Lung (tissue), 12 donors: ENCODE results near the gene MORC1. TPM values are rescaled to one million over a fixed set of nuclear protein-coding genes. Genes with fewer than 3 reads are reported as not detected.

Experiments
- ATAC-seq: fragments of 200-7000 bp; cut with Tn5 transposase; one replicate; pipeline ENCODE4 v1.9.1; 2020; ENCODE audit warnings: moderate number of reproducible peaks; ENCODE audit not compliant: insufficient read depth, low FRiP score
- DNase-seq, 3 donors: peaks; one replicate each; pipeline ENCODE4 v3.0.0-alpha.2; 2013 to 2017
- H3K27ac ChIP-seq, 2 donors: one replicate each; pipeline ENCODE4 v1.5.1; 2013; ENCODE audit warnings: mild to moderate bottlenecking in 2 of 2, moderate library complexity in 2 of 2, control low read depth in 1 of 2, inconsistent platforms in 1 of 2, low read depth in 1 of 2, low read length in 1 of 2
- H3K27me3 ChIP-seq, 3 donors: one replicate each; pipeline ENCODE4 v1.5.1; 2013; ENCODE audit warnings: low read length in 2 of 3; ENCODE audit not compliant: control insufficient read depth in 3 of 3, insufficient read depth in 3 of 3
- H3K36me3 ChIP-seq, 4 donors: one replicate each; pipeline ENCODE4 v1.5.1; 2013; ENCODE audit warnings: low read length in 4 of 4, mild to moderate bottlenecking in 1 of 4, moderate library complexity in 1 of 4; ENCODE audit not compliant: control insufficient read depth in 4 of 4, insufficient read depth in 4 of 4
- H3K4me1 ChIP-seq, 5 donors: one replicate each; pipeline ENCODE4 v1.5.1; 2013; ENCODE audit warnings: low read length in 5 of 5, mild to moderate bottlenecking in 2 of 5, moderate library complexity in 1 of 5; ENCODE audit not compliant: control insufficient read depth in 5 of 5, insufficient read depth in 5 of 5
- H3K4me3 ChIP-seq: one replicate; pipeline ENCODE4 v1.5.1; 2013; ENCODE audit warnings: mild to moderate bottlenecking, control low read depth, moderate library complexity
- H3K9ac ChIP-seq, 2 donors: one replicate each; pipeline ENCODE4 v1.5.1; 2013; ENCODE audit warnings: low read length in 2 of 2, control low read depth in 1 of 2; ENCODE audit not compliant: insufficient read depth in 1 of 2
- H3K9me3 ChIP-seq, 4 donors: one replicate each; pipeline ENCODE4 v1.5.1; 2013; ENCODE audit warnings: low read length in 3 of 4, mild to moderate bottlenecking in 1 of 4, moderate library complexity in 1 of 4; ENCODE audit not compliant: control insufficient read depth in 4 of 4, insufficient read depth in 3 of 4
- WGBS, 2 donors: extraction: QIAGEN DNeasy Blood & Tissue Kit; methylation state at CpG; one replicate each; pipeline ENCODE4 v1.1.7; 2013; 5-methylcytosine and 5-hydroxymethylcytosine counted together
- polyA plus RNA-seq, 2 donors: library from polyadenylated mRNA; stranded (reverse); fragments of 200-250 nt; gene quantifications; one replicate each; pipeline ENCODE4 v1.2.1, GENCODE V29; 2013
- total RNA-seq, 2 donors: library from RNA; depleted of rRNA in 1 of 2; stranded (reverse); fragments of >200 nt in 1 of 2; gene quantifications; one replicate each; pipeline ENCODE4 v1.2.1, GENCODE V29; 2014 to 2021
- TF ChIP-seq, protein P1 (sequence below): IDR thresholded peaks from 2 replicates; pipeline ENCODE4 v1.5.1; 2012; ENCODE audit warnings: mild to moderate bottlenecking; ENCODE audit errors: control extremely low read depth, extremely low read depth
- donor health status: control.
- donor health status: control.
- donor health status: Bipolar disorder and iron deficiency.
- donor health status: healthy.
- donor health status: DM: yes; HTN: yes; CAD: no.

Gene MORC1
- total and polyA plus RNA-seq, 4 donors, result not detected

DNA sequence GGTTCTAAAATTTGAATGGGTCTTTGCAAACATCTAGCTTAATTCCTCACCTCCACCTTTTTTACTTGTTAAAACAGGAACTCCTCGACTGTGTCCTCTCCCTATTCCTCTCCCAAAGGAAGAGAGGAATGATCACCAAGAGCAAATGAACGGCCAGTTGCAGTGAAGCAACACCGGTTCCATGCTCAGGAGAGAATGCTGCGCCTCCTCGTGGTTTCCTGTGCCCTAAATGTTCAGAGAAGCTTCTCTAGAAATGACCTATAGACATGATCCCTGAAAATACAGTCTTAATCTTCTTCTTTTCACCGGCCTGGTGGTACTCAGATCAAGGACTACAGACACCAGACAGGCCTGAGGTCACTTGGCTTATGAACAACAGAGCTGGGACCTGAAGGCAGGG lies 99.1 kb downstream of the MORC1 start:
- 44 to 62% methylated on average over 6 of the region's 6 CpGs for WGBS, 2 donors
- TF ChIP-seq, protein P1, sequence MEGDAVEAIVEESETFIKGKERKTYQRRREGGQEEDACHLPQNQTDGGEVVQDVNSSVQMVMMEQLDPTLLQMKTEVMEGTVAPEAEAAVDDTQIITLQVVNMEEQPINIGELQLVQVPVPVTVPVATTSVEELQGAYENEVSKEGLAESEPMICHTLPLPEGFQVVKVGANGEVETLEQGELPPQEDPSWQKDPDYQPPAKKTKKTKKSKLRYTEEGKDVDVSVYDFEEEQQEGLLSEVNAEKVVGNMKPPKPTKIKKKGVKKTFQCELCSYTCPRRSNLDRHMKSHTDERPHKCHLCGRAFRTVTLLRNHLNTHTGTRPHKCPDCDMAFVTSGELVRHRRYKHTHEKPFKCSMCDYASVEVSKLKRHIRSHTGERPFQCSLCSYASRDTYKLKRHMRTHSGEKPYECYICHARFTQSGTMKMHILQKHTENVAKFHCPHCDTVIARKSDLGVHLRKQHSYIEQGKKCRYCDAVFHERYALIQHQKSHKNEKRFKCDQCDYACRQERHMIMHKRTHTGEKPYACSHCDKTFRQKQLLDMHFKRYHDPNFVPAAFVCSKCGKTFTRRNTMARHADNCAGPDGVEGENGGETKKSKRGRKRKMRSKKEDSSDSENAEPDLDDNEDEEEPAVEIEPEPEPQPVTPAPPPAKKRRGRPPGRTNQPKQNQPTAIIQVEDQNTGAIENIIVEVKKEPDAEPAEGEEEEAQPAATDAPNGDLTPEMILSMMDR, result no peak
- ATAC-seq (no peak), DNase-seq (no peak)
- Histone ChIP-seq H3K9ac (no peak overlapping the region), H3K27ac (no peak overlapping the region), H3K4me1 (peaks cover 0 to 3% (median 0%) of the 10 kb centered on the region in 5 donors), H3K4me3 (no peak overlapping the region), H3K9me3 (no peaks in the 10 kb centered on the region), H3K27me3 (no peaks in the 10 kb centered on the region), H3K36me3 (no peaks in the 10 kb centered on the region)

DNA sequence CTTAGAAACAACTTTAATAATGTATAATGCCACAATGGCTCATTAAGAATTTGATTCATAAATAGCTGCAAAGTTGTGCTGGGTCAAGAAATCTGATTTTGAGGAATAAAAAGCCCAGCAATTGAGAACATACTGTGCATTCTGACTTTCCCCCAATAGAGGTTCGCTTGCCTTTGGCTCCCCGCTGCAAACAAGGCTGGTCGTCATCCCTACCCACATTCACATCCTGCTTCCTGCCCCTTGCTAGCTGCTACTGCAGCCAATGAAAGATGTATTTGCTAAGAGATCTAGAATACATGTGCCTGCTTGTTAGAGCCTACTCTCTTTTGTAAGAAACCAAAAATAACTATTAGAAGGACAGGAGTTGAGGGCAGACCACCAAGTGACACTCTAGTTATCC lies 112.5 kb downstream of the MORC1 start:
- DNase-seq (no peak), ATAC-seq (no peak)
- Histone ChIP-seq H3K27ac (no peak overlapping the region), H3K36me3 (no peaks in the 10 kb centered on the region), H3K27me3 (no peaks in the 10 kb centered on the region), H3K4me1 (no peaks in the 10 kb centered on the region), H3K9ac (no peak overlapping the region), H3K9me3 (no peaks in the 10 kb centered on the region), H3K4me3 (no peak overlapping the region)
- TF ChIP-seq, protein P1, result no peak
- WGBS, 2 donors, result 67 to 70% methylated on average over 3 of the region's 3 CpGs

- WGBS, 2 donors, result 69 to 76% methylated on average over 3 of the region's 3 CpGs
- DNase-seq (no peak), ATAC-seq (no peak)
- Histone ChIP-seq H3K9me3 (no peaks in the 10 kb centered on the region), H3K4me1 (no peaks in the 10 kb centered on the region), H3K27ac (no peak overlapping the region), H3K9ac (no peak overlapping the region), H3K27me3 (no peaks in the 10 kb centered on the region), H3K36me3 (no peaks in the 10 kb centered on the region), H3K4me3 (no peak overlapping the region)
- TF ChIP-seq, protein P1, result no peak
Measured at GRCh38 chr3:108998436-108998835, 119.5 kb downstream of the MORC1 start.

GRCh38 chr3:108985844-108986243 lies 132.1 kb downstream of the MORC1 start:
- ATAC-seq, result no peak

More at GRCh38 chr3:108985844-108986243, 132.1 kb downstream of the MORC1 start:
- H3K27me3 ChIP-seq, result peaks cover 0 to 6% (median 2%) of the 10 kb centered on the region in 3 donors
- H3K36me3 ChIP-seq, result no peaks in the 10 kb centered on the region
- H3K4me3 ChIP-seq, result no peak overlapping the region
- no peaks in the 10 kb centered on the region for H3K9me3 ChIP-seq
- WGBS, 2 donors, result 0% methylated on average over 1 of the region's 1 CpG
- TF ChIP-seq, protein P1, result no peak
- peaks cover 0 to 2% (median 0%) of the 10 kb centered on the region in 5 donors for H3K4me1 ChIP-seq
- no peak overlapping the region for H3K27ac ChIP-seq
- no peak for DNase-seq
- no peak overlapping the region for H3K9ac ChIP-seq
